Measurements from ENCODE around the gene PPARG. TPM values are rescaled to one million over a fixed set of nuclear protein-coding genes. Genes with fewer than 3 reads are reported as not detected.

Gene PPARG
- total RNA-seq, 2 donors from 2014 or later = 5.4 to 44.2 TPM

GRCh38 chr3:12470111-12470510 lies 181.2 kb downstream of the PPARG start:
- TF ChIP-seq, protein P1, sequence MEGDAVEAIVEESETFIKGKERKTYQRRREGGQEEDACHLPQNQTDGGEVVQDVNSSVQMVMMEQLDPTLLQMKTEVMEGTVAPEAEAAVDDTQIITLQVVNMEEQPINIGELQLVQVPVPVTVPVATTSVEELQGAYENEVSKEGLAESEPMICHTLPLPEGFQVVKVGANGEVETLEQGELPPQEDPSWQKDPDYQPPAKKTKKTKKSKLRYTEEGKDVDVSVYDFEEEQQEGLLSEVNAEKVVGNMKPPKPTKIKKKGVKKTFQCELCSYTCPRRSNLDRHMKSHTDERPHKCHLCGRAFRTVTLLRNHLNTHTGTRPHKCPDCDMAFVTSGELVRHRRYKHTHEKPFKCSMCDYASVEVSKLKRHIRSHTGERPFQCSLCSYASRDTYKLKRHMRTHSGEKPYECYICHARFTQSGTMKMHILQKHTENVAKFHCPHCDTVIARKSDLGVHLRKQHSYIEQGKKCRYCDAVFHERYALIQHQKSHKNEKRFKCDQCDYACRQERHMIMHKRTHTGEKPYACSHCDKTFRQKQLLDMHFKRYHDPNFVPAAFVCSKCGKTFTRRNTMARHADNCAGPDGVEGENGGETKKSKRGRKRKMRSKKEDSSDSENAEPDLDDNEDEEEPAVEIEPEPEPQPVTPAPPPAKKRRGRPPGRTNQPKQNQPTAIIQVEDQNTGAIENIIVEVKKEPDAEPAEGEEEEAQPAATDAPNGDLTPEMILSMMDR (IDR thresholded peaks at IDR 0.05) = no peak
- no peak for TF ChIP-seq POLR2A (IDR thresholded peaks at IDR 0.05)
- H3K9me3 ChIP-seq = no peaks in the 10 kb centered on the region
- no peak overlapping the region for H3K4me3 ChIP-seq
- no peaks in the 10 kb centered on the region for H3K4me1 ChIP-seq
- no peaks in the 10 kb centered on the region for H3K27me3 ChIP-seq
- ATAC-seq (no peak), DNase-seq (no peak)
- intact Hi-C loops (cut with DNase I) = loop anchor here (5.0 kb wide), 1 partner anchor 338 kb away; no protein-coding TSS in a partner anchor
- no peaks in the 10 kb centered on the region for H3K36me3 ChIP-seq (replicated peaks in 1 of 2; ENCODE audit: insufficient read depth in 1 of 2, low read depth in 2 of 2)
- H3K27ac ChIP-seq = no peak overlapping the region
- 61 to 71% methylated on average over 5 of the region's 5 CpGs for WGBS, 2 donors

DNA sequence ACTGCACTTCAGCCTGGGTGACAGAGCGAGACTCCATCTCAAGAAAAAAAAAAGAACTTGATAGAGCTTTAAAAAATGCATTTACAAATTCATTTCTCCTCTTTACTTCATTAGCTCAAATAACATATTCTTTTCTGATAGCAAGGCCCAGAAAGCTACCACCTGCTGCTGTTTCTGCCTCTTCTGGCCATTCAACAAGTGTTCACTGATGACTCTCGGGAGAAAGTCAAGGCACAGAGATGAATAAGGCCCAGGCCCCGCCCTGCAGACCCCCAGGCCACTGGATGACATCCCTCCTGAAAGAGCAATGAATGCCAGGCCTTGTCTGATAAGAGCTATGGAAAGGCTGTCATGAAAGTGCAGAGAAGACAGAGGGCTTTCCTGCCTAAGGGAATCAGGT lies 181.8 kb downstream of the PPARG start:
- no peak for ATAC-seq
- H3K4me3 ChIP-seq = no peak overlapping the region
- intact Hi-C loops (cut with DNase I) = loop anchor here (5.0 kb wide), 1 partner anchor 338 kb away; no protein-coding TSS in a partner anchor
- TF ChIP-seq, protein P1 (IDR thresholded peaks at IDR 0.05) = no peak
- TF ChIP-seq POLR2A (IDR thresholded peaks at IDR 0.05) = no peak
- H3K9me3 ChIP-seq = no peaks in the 10 kb centered on the region
- H3K27ac ChIP-seq = no peak overlapping the region
- whole genome bisulfite sequencing, 2 donors = 75 to 92% methylated on average over 3 of the region's 3 CpGs
- no peak for DNase-seq
- no peaks in the 10 kb centered on the region for H3K27me3 ChIP-seq
- no peaks in the 10 kb centered on the region for H3K36me3 ChIP-seq (replicated peaks in 1 of 2; ENCODE audit: insufficient read depth in 1 of 2, low read depth in 2 of 2)
- no peaks in the 10 kb centered on the region for H3K4me1 ChIP-seq

GRCh38 chr3:12471241-12471640 lies 182.4 kb downstream of the PPARG start:
- Histone ChIP-seq H3K9me3 (no peaks in the 10 kb centered on the region), H3K27ac (no peak overlapping the region), H3K4me3 (no peak overlapping the region), H3K4me1 (no peaks in the 10 kb centered on the region), H3K27me3 (no peaks in the 10 kb centered on the region), H3K36me3 (replicated peaks in 1 of 2; ENCODE audit: insufficient read depth in 1 of 2, low read depth in 2 of 2) (no peaks in the 10 kb centered on the region)
- TF ChIP-seq, protein P1 (IDR thresholded peaks at IDR 0.05) = no peak
- intact Hi-C loops (cut with DNase I) = loop anchor here (5.0 kb wide), 1 partner anchor 339 kb away; no protein-coding TSS in a partner anchor
- no peak for ATAC-seq
- DNase-seq = no peak
- 72 to 77% methylated on average over 11 of the region's 11 CpGs for WGBS, 2 donors

GRCh38 chr3:12472000-12472610 lies 183.2 kb downstream of the PPARG start:
- Histone ChIP-seq H3K9me3 (no peaks in the 10 kb centered on the region), H3K27ac (no peak overlapping the region), H3K4me3 (no peak overlapping the region), H3K27me3 (no peaks in the 10 kb centered on the region), H3K36me3 (replicated peaks in 1 of 2; ENCODE audit: insufficient read depth in 1 of 2, low read depth in 2 of 2) (no peaks in the 10 kb centered on the region), H3K4me1 (no peaks in the 10 kb centered on the region)
- intact Hi-C loops (cut with DNase I) = loop anchor here (5.0 kb wide), 1 partner anchor 340 kb away; no protein-coding TSS in a partner anchor
- WGBS, 2 donors = 78 to 80% methylated on average over 11 of the region's 11 CpGs
- no peak for DNase-seq
- no peak for ATAC-seq
- TF ChIP-seq, protein P1 (IDR thresholded peaks at IDR 0.05) = no peak
- TF ChIP-seq POLR2A (IDR thresholded peaks at IDR 0.05) = no peak

- ATAC-seq = no peak
- Histone ChIP-seq H3K4me1 (no peaks in the 10 kb centered on the region), H3K4me3 (no peak overlapping the region), H3K27me3 (no peaks in the 10 kb centered on the region), H3K36me3 (replicated peaks in 1 of 2; ENCODE audit: insufficient read depth in 1 of 2, low read depth in 2 of 2) (no peaks in the 10 kb centered on the region), H3K9me3 (no peaks in the 10 kb centered on the region), H3K27ac (no peak overlapping the region)
- TF ChIP-seq, protein P1 (IDR thresholded peaks at IDR 0.05) = no peak
- no peak for TF ChIP-seq POLR2A (IDR thresholded peaks at IDR 0.05)
- DNase-seq = no peak
- intact Hi-C loops (cut with DNase I) = loop anchor here (5.0 kb wide), 1 partner anchor 340 kb away; no protein-coding TSS in a partner anchor
- 65 to 69% methylated on average over 5 of the region's 5 CpGs for WGBS, 2 donors
These were observed 183.9 kb downstream of the PPARG start for GRCh38 chr3:12472796-12473195.

All from body of pancreas (tissue), 4 donors.